Measurements from ENCODE around the gene SSBP4.

DNA sequence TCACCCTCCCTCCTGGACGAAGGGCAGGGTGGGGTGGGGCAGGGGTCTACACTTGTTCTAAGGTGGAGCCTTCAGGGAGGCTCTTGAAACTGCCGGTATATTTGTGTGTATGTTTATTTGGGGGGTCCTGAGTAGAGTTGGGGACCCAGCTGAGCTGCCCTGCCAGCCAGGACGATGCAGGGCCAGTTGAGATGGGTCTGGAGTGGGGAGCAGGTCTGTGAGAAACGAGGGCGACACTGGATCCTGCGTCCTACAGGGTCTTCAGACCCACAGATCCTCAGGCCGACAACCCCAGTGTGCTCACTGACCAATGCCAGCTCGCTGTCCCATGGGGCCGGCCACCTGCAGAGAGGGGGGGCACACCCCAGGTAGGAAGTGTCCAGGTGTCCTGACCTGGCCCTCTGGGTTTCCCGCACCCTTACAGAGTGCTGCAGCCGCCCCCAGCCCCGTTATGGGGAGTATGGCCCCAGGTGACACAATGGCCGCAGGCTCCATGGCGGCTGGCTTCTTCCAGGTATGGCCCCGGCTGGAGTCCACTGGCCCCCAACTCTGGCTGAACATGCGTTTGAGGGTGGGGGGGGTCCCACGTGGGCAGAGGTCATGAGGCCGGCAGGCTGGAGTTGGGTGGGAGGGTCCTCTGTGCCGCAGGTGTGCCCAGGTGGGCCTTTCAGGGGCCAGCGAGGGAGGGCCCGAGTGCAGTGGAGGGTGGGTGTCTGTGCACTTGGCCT, 11.4 kb downstream of the SSBP4 start:
- TF ChIP-seq CTCF (IDR thresholded peaks at IDR 0.05; ENCODE audit: borderline replicate concordance, extremely low read depth, low read length, poor library complexity, severe bottlenecking) (no peak), EZH2 (IDR thresholded peaks at IDR 0.05; ENCODE audit: borderline replicate concordance, low read depth, low read length, severe bottlenecking) (no peak)
